Suprapubic skin (tissue), 4 donors: ENCODE results near the gene SMARCC1. TPM values are rescaled to one million over a fixed set of nuclear protein-coding genes. Genes with fewer than 3 reads are reported as not detected.

Experiments
- DNase-seq, 2 donors: peaks; one replicate each; pipeline ENCODE4 v3.0.0-alpha.2; 2019; ENCODE audit warnings: low spot score in 2 of 2
- H3K27ac ChIP-seq: fragments of 200-600 bp; sonication (generic); one replicate; pipeline ENCODE4 v1.5.1; 2019
- H3K27me3 ChIP-seq: fragments of 200-600 bp; sonication (generic); one replicate; pipeline ENCODE4 v1.5.1; 2019
- H3K36me3 ChIP-seq: fragments of 200-600 bp; sonication (generic); one replicate; pipeline ENCODE4 v1.5.1; 2019
- H3K4me1 ChIP-seq: fragments of 200-600 bp; sonication (generic); one replicate; pipeline ENCODE4 v1.5.1; 2019
- H3K4me3 ChIP-seq: fragments of 200-600 bp; sonication (generic); one replicate; pipeline ENCODE4 v1.5.1; 2019; ENCODE audit warnings: mild to moderate bottlenecking
- H3K9me3 ChIP-seq: fragments of 200-600 bp; sonication (generic); one replicate; pipeline ENCODE4 v1.5.1; 2019
- CTCF ChIP-seq, 2 donors: fragments of 200-600 bp in 1 of 2; fragments of 450-650 bp in 1 of 2; sonication (generic) in 1 of 2; IDR thresholded peaks; one replicate each; pipeline ENCODE4 v1.5.1; 2016 to 2019; ENCODE audit warnings: antibody characterized with exemption in 2 of 2, mild to moderate bottlenecking in 1 of 2, moderate library complexity in 1 of 2
- EP300 ChIP-seq: sonication (generic); formaldehyde crosslinking; IDR thresholded peaks from one replicate; pipeline ENCODE4 v1.6.1; 2017; ENCODE audit warnings: antibody characterized with exemption
- POLR2A ChIP-seq, 2 donors: fragments of 450-650 bp; IDR thresholded peaks; one replicate each; pipeline ENCODE4 v1.6.1; 2017; ENCODE audit warnings: antibody characterized with exemption in 2 of 2, mild to moderate bottlenecking in 2 of 2, moderate library complexity in 2 of 2
- POLR2AphosphoS5 ChIP-seq, 3 donors: sonication (generic); formaldehyde crosslinking; IDR thresholded peaks; one replicate each; pipeline ENCODE4 v1.6.1; 2017; ENCODE audit warnings: antibody characterized with exemption in 3 of 3
- WGBS: methylation state at CpG from one replicate; pipeline ENCODE4 v1.1.5; 2018; 5-methylcytosine and 5-hydroxymethylcytosine counted together
- total RNA-seq, 4 donors: library from RNA; depleted of rRNA; stranded (reverse); fragments of >200 nt; gene quantifications; one replicate each; pipeline ENCODE4 v1.1.0, GENCODE V29; 2016

SMARCC1 gene
- total RNA-seq, 4 donors from 2014 or later = 41.0 to 75.5 (median 58.1) TPM

GRCh38 chr3:47780741-47781684 lies 680 bp downstream of the SMARCC1 start:
- TF ChIP-seq CTCF (IDR thresholded peaks at IDR 0.05) (no peak), EP300 (no peak), POLR2A (IDR thresholded peaks at IDR 0.05) (no peak), POLR2AphosphoS5 (IDR thresholded peaks at IDR 0.05) (no peak)
- Histone ChIP-seq H3K27me3 (no peaks in the 10 kb centered on the region), H3K9me3 (no peaks in the 10 kb centered on the region), H3K4me1 (peaks cover 34% of the 10 kb centered on the region), H3K4me3 (peak overlapping the region; percentile 78), H3K27ac (peak overlapping the region; percentile 95), H3K36me3 (no peaks in the 10 kb centered on the region)
- peak in 1 of 2 donors; percentile 82 for DNase-seq
- under 1% methylated on average over 30 of the region's 54 CpGs for WGBS

GRCh38 chr3:47778746-47779145 lies 2.9 kb downstream of the SMARCC1 start:
- Histone ChIP-seq H3K27me3 (no peaks in the 10 kb centered on the region), H3K4me1 (peaks cover 34% of the 10 kb centered on the region), H3K9me3 (no peaks in the 10 kb centered on the region), H3K4me3 (no peak overlapping the region), H3K36me3 (no peaks in the 10 kb centered on the region), H3K27ac (no peak overlapping the region)
- TF ChIP-seq POLR2AphosphoS5 (IDR thresholded peaks at IDR 0.05) = no peak
- TF ChIP-seq EP300 = no peak
- no peak for TF ChIP-seq CTCF (IDR thresholded peaks at IDR 0.05)
- TF ChIP-seq POLR2A (IDR thresholded peaks at IDR 0.05) = no peak
- DNase-seq = no peak
- WGBS = 97% methylated on average over 3 of the region's 3 CpGs

- Histone ChIP-seq H3K27ac (no peak overlapping the region), H3K27me3 (no peaks in the 10 kb centered on the region), H3K36me3 (peaks cover 24% of the 10 kb centered on the region), H3K9me3 (no peaks in the 10 kb centered on the region), H3K4me1 (no peaks in the 10 kb centered on the region), H3K4me3 (no peak overlapping the region)
- peak in 1 of 2 donors; percentile 22 for DNase-seq
- 84% methylated on average over 8 of the region's 8 CpGs for WGBS
- TF ChIP-seq CTCF (IDR thresholded peaks at IDR 0.05) (no peak), POLR2A (IDR thresholded peaks at IDR 0.05) (no peak), POLR2AphosphoS5 (IDR thresholded peaks at IDR 0.05) (no peak), EP300 (no peak)
Observed at GRCh38 chr3:47772788-47773187, 8.9 kb downstream of the SMARCC1 start.

- H3K27ac ChIP-seq = no peak overlapping the region
- WGBS = 98% methylated on average over 8 of the region's 8 CpGs
- H3K4me3 ChIP-seq = no peak overlapping the region
- no peaks in the 10 kb centered on the region for H3K9me3 ChIP-seq
- DNase-seq = peak in 1 of 2 donors; percentile 18
- peaks cover 24% of the 10 kb centered on the region for H3K36me3 ChIP-seq
- no peaks in the 10 kb centered on the region for H3K4me1 ChIP-seq
- H3K27me3 ChIP-seq = no peaks in the 10 kb centered on the region
- TF ChIP-seq POLR2A (IDR thresholded peaks at IDR 0.05) (no peak), EP300 (no peak), POLR2AphosphoS5 (IDR thresholded peaks at IDR 0.05) (no peak), CTCF (IDR thresholded peaks at IDR 0.05) (no peak)
Observed at GRCh38 chr3:47772047-47772446, 9.6 kb downstream of the SMARCC1 start.

GRCh38 chr3:47766186-47766585 lies 15.5 kb downstream of the SMARCC1 start:
- WGBS = 87% methylated on average over 4 of the region's 4 CpGs
- H3K4me1 ChIP-seq = peaks cover 4% of the 10 kb centered on the region
- H3K9me3 ChIP-seq = no peaks in the 10 kb centered on the region
- no peak overlapping the region for H3K4me3 ChIP-seq
- H3K27ac ChIP-seq = no peak overlapping the region
- peaks cover 17% of the 10 kb centered on the region for H3K36me3 ChIP-seq
- TF ChIP-seq EP300 (no peak), POLR2AphosphoS5 (IDR thresholded peaks at IDR 0.05) (no peak), CTCF (IDR thresholded peaks at IDR 0.05) (no peak), POLR2A (IDR thresholded peaks at IDR 0.05) (no peak)
- H3K27me3 ChIP-seq = no peaks in the 10 kb centered on the region
- no peak for DNase-seq
